HFFc6 (cell line): Measurements from ENCODE around the gene RADIL. TPM values are rescaled to one million over a fixed set of nuclear protein-coding genes. Genes with fewer than 3 reads are reported as not detected.

Experiments used
- DNase-seq: peaks from one replicate; pipeline ENCODE4 v3.0.0-alpha.2; 2018
- H3K27ac Mint-ChIP-seq: 2 replicates; pipeline ENCODE4 v1.8.0; 2020; ENCODE audit warnings: mild to moderate bottlenecking, mixed read lengths
- H3K27me3 Mint-ChIP-seq: 2 replicates; pipeline ENCODE4 v1.8.0; 2021; ENCODE audit warnings: mild to moderate bottlenecking, moderate library complexity, mixed read lengths; ENCODE audit not compliant: insufficient read depth
- H3K36me3 Mint-ChIP-seq: 2 replicates; pipeline ENCODE4 v1.8.0; 2021; ENCODE audit warnings: low read depth, mixed read lengths
- H3K4me1 Mint-ChIP-seq: 2 replicates; pipeline ENCODE4 v1.8.0; 2020; ENCODE audit warnings: low read depth, mixed read lengths
- H3K4me3 Mint-ChIP-seq: 2 replicates; pipeline ENCODE4 v1.8.0; 2020; ENCODE audit warnings: mild to moderate bottlenecking, moderate library complexity, mixed read lengths
- H3K9me3 Mint-ChIP-seq: 2 replicates; pipeline ENCODE4 v1.8.0; 2020; ENCODE audit warnings: mild to moderate bottlenecking, mixed read lengths
- total RNA-seq, 6 experiments: library from RNA; stranded (reverse); fragmentation: NEBNext Ultra II Directional; extraction: Animal tissue kit (Norgen Biotek cat#: 25700); gene quantifications; 2 replicates in 1 of 6; 3 replicates in 5 of 6; pipeline ENCODE4 v1.2.3, GENCODE V29; 2021
- TF ChIP-seq, protein P1 (sequence below): fragments of 200-600 bp; sonication (generic); IDR thresholded peaks from 2 replicates; pipeline ENCODE4 v1.5.0; 2021; ENCODE audit warnings: antibody characterized with exemption, mild to moderate bottlenecking

Gene RADIL
- total RNA-seq, 6 experiments from 2014 or later, result 0.09 to 0.43 (median 0.24) TPM

GRCh38 chr7:4838626-4839334 lies 44.7 kb downstream of the RADIL start:
- no peak overlapping the region for H3K4me3 Mint-ChIP-seq
- peaks cover 14% of the 10 kb centered on the region for H3K27me3 Mint-ChIP-seq
- TF ChIP-seq, protein P1, sequence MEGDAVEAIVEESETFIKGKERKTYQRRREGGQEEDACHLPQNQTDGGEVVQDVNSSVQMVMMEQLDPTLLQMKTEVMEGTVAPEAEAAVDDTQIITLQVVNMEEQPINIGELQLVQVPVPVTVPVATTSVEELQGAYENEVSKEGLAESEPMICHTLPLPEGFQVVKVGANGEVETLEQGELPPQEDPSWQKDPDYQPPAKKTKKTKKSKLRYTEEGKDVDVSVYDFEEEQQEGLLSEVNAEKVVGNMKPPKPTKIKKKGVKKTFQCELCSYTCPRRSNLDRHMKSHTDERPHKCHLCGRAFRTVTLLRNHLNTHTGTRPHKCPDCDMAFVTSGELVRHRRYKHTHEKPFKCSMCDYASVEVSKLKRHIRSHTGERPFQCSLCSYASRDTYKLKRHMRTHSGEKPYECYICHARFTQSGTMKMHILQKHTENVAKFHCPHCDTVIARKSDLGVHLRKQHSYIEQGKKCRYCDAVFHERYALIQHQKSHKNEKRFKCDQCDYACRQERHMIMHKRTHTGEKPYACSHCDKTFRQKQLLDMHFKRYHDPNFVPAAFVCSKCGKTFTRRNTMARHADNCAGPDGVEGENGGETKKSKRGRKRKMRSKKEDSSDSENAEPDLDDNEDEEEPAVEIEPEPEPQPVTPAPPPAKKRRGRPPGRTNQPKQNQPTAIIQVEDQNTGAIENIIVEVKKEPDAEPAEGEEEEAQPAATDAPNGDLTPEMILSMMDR, result no peak
- H3K4me1 Mint-ChIP-seq, result no peaks in the 10 kb centered on the region
- no peaks in the 10 kb centered on the region for H3K36me3 Mint-ChIP-seq
- no peak for DNase-seq
- H3K9me3 Mint-ChIP-seq, result no peaks in the 10 kb centered on the region
- H3K27ac Mint-ChIP-seq, result no peak overlapping the region

DNA sequence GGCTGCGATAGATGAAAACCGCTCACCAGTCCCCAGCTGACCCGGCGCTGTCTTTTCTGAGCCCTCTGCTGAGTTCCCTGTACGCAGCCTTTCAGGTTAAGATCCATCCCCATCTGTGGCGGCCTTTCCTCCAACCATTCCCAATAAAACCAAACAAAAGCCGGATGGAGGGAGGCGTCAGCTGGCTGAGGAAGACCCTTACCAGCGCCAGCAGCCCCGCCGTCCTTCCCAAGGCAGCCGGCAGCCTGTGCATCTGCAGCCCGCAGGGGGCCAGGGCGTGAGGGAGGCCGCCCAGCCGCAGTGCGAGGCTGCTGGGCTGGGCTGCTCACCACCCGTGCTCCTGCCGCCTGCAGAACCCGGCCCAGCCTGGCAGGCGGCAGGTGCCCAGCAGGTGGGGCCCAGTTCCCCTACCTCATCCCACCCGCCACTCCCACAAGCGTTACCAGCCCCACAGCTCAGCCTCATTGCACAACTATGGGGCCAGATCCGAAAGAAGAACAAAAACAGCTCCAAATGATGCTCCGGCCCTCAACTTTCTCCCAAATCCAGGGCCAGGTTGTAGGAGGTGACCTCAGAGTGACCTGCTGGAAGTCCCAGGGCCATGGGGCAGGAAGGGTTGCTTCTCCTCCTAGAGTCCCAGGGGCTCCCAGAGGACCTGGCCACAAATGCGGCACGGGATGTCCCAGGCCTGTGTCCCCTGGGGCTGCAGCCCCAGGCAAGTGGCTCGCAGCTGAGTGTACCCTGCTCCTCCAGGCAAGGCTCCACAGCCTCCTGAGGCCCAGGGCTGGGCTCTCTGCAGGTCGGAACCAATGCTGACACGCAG lies 45.5 kb downstream of the RADIL start:
- Mint-ChIP-seq H3K36me3 (no peaks in the 10 kb centered on the region), H3K4me3 (no peak overlapping the region), H3K9me3 (no peaks in the 10 kb centered on the region), H3K27ac (no peak overlapping the region), H3K27me3 (peaks cover 14% of the 10 kb centered on the region), H3K4me1 (no peaks in the 10 kb centered on the region)
- DNase-seq, result no peak
- TF ChIP-seq, protein P1, result no peak

DNA sequence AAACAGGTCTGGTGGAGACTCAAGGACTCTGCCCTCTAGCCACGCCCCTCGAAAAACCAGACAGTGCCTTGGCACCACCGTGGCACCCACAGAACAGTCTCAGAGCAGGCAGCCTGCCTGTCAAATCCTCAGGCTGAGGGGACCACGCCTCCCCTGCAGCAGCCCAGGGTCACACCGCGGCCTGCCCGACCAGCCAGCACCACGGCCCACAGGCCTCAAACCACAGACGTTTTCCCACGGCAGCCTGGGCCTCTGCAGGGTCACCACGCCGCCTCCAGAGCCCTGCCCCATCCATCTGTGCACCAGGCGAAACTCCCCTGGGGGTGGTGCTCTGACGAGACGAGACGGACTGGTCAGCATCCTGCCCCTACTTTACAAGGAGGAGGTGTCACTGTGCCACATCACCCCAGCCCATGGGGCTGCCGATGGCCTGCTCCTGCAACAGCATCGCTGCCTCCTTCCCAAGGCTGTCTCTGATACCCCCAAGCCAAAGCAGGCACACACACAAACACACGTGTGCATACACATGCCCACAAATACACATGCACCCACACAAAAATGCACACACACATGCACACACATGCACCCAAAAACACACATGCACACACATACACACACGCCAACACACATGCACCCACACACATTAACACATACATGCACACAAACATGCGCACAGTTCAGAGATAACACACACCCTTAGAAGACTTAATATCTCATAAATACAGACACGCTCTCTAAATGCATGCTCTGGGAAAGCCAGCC lies 46.3 kb downstream of the RADIL start:
- H3K4me1 Mint-ChIP-seq, result no peaks in the 10 kb centered on the region

GRCh38 chr7:4836206-4836661 lies 47.3 kb downstream of the RADIL start:
- no peaks in the 10 kb centered on the region for H3K4me1 Mint-ChIP-seq
- DNase-seq, result no peak
- no peaks in the 10 kb centered on the region for H3K9me3 Mint-ChIP-seq
- no peak overlapping the region for H3K27ac Mint-ChIP-seq
- no peaks in the 10 kb centered on the region for H3K36me3 Mint-ChIP-seq
- peaks cover 10% of the 10 kb centered on the region for H3K27me3 Mint-ChIP-seq
- TF ChIP-seq, protein P1, result no peak
- H3K4me3 Mint-ChIP-seq, result no peak overlapping the region

More for the DNA sequence above, 46.3 kb downstream of the RADIL start:
- Mint-ChIP-seq H3K9me3 (no peaks in the 10 kb centered on the region), H3K27me3 (peaks cover 14% of the 10 kb centered on the region), H3K36me3 (no peaks in the 10 kb centered on the region), H3K27ac (no peak overlapping the region), H3K4me3 (no peak overlapping the region)
- DNase-seq, result no peak
- TF ChIP-seq, protein P1, result no peak

GRCh38 chr7:4835398-4836205 lies 47.9 kb downstream of the RADIL start:
- DNase-seq, result no peak
- Mint-ChIP-seq H3K27me3 (peaks cover 10% of the 10 kb centered on the region), H3K4me3 (no peak overlapping the region), H3K9me3 (no peaks in the 10 kb centered on the region), H3K36me3 (no peaks in the 10 kb centered on the region), H3K4me1 (no peaks in the 10 kb centered on the region), H3K27ac (no peak overlapping the region)
- TF ChIP-seq, protein P1, result no peak
